ENCODE results near the gene SDR9C7.
"Not testable (repeated sequence)": the region's sequence is repeated elsewhere in the genome, so short reads cannot be mapped to it uniquely, and the experiment has no call there.

The SDR9C7 gene

DNA sequence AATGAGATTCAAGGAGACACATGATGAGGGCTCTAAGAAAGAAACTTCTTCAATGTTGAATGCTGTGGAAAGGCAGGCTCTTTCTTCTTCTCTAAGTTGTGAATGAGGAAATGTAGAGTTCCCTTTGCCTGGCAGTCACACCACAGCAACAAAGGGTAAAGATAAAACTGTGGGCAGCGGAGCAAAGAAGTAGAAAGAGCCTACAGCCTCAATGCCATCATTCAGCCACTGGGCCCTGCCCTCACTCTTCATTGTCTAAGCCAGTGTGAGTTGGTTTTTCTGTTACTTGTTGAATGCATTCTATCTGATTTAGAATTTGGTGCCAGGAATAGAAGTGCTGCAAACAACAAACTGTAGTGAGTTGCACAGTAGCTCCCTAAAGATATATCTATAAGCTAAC lies 12.2 kb downstream of the SDR9C7 start:
- H3K4me3 ChIP-seq (ENCODE audit: low read depth, low read length): no peak overlapping the region
- no peak for DNase-seq (ENCODE audit: low read depth)

DNA sequence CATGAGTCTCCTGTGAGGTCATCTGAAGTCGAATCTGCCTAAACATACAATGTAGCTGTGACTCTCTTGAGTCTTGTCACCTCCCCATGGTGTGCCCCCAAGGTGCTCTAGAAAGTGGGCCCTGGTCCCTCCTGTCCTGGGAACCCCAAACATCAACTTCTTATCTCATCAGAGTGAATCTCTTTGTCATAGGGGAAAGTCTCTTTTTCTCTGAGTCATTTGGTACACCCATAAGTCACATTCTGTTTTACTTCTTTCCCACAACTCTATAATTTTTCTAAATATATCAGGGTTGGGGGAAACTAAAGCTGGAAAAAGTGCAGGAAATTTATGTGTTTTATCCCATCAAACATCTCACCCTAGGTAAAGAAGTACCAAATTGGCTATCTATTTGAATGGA lies 12.9 kb downstream of the SDR9C7 start:
- no peak overlapping the region for H3K4me3 ChIP-seq (ENCODE audit: low read depth, low read length)
- no peak for DNase-seq (ENCODE audit: low read depth)

DNA sequence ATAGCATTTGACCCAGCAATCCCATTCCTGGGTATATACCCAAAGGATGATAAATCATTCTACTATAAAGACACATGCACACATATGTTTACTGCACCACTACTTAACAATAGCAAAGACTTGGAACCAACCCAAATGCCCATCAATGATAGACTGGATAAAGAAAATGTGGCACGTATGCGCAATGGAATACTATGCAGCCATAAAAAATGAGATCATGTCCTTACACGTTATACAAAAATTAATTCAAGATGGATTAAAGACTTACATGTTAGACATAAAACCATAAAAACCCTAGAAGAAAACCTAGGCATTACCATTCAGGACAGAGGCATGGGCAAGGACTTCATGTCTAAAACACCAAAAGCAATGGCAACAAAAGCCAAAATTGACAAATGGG lies 16.1 kb downstream of the SDR9C7 start:
- DNase-seq (ENCODE audit: low read depth); H3K4me3 ChIP-seq (ENCODE audit: low read depth, low read length): not testable (repeated sequence)

DNA sequence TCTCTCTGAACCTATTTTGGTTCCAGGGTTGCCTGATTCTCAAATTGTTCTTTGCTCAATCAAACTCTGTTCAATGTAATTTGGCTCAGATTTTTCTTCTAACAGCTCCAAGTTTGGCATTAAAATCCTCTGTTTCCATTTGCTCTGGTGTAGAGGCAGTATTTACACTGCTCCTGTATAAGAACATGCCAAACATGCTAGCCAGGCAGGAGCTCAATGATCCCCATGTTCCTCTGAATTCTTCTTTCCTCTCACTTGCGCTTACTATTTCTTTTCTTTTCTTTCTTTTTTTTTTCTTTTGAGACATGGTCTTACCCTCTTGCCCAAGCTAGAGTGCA lies 17.2 kb downstream of the SDR9C7 start:
- no peak overlapping the region for H3K4me3 ChIP-seq (ENCODE audit: low read depth, low read length)
- DNase-seq (ENCODE audit: low read depth): no peak

DNA sequence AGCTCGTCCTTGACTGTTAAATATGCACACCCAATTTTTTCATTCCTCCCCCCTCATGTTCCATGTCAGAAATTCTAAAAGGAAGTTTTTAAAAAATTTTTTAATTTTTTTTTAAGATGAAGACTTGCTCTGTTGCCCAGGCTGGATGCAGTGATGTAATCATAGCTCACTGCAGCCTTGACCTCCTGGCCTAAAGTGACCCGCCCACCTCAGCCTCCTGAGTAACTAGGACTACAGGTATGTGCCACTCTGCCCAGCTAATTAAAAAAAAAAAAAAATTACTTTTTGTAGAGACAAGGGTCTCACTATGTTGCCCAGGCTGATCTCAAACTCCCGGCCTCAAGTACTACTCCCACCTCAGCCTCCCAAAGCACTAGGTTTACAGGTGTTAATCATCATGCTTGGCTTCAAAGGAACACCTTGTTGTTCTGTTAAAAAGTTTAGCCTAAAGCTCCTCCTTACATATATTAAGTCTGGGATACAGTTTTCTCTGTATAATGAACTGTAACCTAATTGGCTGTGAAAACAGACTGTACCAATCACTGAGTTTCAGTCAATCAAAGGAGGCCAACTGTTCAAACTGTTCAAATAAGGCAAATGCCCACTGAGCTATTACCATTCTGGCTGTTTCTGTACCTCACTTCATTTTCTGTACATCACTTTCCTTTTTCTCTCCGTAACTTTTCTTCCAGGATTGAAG lies 17.8 kb downstream of the SDR9C7 start:
- H3K4me3 ChIP-seq (ENCODE audit: low read depth, low read length): no peak overlapping the region
- no peak for DNase-seq (ENCODE audit: low read depth)

DNA sequence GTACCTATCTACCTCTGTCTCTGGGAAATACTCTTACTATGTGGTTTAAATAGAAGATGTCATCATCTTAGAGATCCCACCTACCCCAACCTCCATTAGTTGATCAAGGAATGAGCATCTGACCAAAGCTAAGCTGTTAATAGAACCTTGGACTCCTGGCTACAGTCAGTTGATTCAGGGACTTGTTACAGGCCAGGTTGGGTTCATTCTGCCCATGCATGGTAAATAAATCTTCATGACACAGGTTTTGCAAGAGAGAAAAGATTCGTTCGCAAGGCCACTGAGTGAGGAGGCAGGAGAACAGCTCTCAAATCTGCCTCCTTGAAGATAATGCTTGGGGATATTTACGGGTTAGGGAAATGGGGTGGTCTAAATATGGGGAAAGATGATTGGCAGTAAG lies 19.5 kb downstream of the SDR9C7 start:
- no peak for DNase-seq (ENCODE audit: low read depth)
- H3K4me3 ChIP-seq (ENCODE audit: low read depth, low read length): no peak overlapping the region

DNA sequence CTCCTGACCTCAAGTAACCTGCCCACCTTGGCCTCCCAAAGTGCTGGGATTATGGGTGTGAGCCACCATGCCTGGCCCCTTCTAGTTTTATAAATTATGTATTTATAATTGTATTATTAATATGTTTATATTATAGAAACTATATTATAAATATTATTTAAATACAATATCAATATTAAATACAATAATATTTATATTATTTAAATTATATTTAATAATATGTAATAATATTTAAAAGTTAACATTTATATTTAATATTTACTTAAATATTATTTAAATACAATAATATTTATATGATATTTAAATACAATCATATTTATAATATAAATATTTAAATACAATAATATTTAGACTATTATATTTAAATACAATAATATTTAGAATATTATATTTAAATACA lies 20.0 kb downstream of the SDR9C7 start:
- H3K4me3 ChIP-seq (ENCODE audit: low read depth, low read length): no peak overlapping the region
- DNase-seq (ENCODE audit: low read depth): no peak

DNA sequence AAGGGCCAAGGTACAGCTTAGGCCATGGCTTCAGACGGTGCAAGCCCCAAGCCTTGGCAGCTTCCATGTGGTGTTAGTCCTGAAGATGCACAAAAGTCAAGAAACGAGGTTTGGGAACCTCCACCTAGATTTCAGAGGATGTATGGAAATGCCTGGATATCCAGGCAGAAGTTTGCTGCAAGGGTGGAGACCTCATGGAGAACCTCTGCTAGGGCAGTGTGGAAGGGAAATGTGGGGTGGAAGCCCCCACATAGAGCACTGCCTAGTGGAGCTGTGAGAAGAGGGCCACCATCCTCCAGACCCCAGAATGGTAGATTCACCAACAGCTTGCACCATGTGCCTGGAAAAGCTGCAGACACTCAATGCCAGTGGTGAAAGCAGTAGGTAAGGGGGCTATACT lies 24.8 kb downstream of the SDR9C7 start:
- DNase-seq (ENCODE audit: low read depth): not testable (repeated sequence)

DNA sequence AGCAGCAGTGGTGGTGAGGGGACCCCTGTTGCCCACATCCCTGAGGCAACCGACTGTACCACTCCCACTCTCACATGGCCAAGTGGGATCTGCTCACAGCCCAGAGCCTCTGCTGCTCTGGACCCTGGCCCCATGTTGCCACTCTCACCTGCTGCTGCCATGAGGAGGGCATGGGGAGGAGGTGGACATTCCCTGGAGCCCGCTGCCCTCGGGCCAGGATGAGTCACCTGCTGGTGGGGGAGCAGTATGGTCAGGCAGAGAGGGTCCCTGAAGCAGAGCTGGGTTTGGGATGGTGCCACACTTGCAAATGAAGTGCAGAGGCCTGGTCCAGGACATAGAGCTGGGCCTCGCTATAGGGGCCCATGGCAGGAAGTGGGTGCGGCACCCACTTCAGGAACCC lies 26.1 kb downstream of the SDR9C7 start:
- no peak overlapping the region for H3K4me3 ChIP-seq (ENCODE audit: low read depth, low read length)
- DNase-seq (ENCODE audit: low read depth): no peak

More for the DNA sequence above, 24.8 kb downstream of the SDR9C7 start:
- H3K4me3 ChIP-seq (ENCODE audit: low read depth, low read length): not testable (repeated sequence)

DNA sequence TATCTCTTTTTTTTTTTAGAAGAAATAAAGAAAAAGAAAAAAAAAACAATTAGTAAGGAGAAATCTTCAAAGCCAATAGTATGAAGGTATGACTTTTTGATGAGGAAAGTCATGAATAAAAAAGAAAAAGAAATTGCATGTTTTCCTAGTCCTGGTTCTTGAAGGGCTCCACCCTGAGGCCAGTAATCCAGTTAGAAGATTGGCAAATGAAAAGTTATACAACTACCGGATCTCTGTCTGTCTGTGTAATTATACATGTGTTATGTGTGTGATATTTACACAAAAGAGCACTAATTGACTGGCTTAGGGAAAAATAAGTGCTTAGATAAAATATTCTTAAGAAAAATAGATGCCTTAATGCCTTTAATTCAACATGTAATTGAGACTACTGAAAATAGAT lies 28.4 kb downstream of the SDR9C7 start:
- no peak overlapping the region for H3K4me3 ChIP-seq (ENCODE audit: low read depth, low read length)
- no peak for DNase-seq (ENCODE audit: low read depth)

DNA sequence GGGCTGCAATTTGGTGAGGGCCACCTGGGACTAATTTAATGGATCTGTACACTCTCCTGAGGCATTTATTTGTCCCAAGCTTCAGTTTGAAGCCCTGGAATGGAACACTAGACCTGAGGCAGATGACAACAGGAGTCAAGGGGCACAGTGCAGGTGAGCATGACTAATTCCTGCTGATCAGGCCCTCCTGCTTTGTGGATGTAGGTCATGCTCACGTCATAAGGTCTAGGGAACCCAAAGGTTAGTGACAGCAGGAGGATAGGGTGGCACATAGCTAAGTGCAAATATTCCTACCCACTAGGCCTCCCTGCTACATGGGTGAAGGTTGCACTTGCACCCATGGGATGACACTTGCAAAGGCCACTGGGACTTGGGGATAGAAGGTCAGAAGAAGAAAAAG lies 30.8 kb downstream of the SDR9C7 start:
- H3K4me3 ChIP-seq (ENCODE audit: low read depth, low read length): no peak overlapping the region
- no peak for DNase-seq (ENCODE audit: low read depth)

DNA sequence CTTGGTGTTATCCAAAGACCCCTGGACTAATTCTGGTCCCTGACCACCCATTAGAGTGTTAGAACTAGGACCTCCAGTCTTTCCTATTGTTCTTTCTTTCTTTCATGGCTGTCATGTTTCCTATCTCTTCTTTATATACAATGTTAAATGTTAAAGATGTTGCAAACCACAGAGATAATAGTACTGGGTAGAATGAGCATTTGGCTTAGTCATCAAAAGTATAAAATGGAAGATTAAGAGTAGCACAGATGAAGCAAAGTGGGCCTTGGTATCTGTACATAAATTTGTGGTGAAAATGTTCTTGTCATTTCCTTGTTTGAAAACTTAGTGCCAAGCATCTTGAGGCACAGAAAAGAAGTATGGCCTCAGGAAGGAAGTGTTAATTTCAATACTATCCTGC lies 32.9 kb downstream of the SDR9C7 start:
- not testable (repeated sequence) for DNase-seq (ENCODE audit: low read depth); H3K4me3 ChIP-seq (ENCODE audit: low read depth, low read length)

DNA sequence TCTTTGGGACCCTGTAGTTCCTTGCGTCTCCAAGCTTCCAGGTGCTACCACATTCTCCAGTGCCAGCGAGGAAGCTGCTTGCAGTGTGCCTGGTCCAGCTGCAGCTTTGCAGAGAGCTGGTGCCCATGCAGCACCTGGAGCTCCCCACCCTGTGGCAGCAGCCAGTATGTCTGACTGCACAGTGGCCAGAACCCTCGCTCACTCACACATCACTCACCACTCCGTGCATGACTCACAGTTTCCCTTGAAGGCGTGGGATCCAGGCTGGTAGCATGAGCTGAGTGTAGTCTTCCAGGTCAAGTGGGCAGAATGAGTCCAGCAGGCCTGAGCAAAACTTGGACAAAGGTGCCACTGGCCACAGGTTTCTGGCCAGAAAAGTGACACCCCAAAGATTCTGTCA lies 33.6 kb downstream of the SDR9C7 start:
- H3K4me3 ChIP-seq (ENCODE audit: low read depth, low read length): no peak overlapping the region
- DNase-seq (ENCODE audit: low read depth): no peak

DNA sequence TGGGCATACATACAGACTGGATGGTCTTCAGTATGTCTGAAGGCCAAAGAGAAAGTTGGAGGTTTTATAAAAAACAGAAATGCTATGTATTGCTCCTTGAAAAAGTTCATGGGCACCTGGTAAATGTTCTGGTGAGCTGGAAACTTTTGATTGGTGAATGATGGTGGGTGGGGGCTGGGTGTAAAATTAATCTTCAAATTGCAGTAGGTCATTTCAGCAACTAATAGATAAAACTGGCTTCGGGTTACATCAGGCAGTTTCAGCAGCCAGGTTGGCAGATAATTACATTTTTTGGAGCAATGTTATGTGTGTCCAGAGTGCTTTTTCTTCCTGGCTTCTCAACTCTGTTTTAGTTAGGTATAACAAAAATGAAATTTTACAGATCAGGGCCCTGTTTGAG lies 35.3 kb downstream of the SDR9C7 start:
- H3K4me3 ChIP-seq (ENCODE audit: low read depth, low read length): no peak overlapping the region
- DNase-seq (ENCODE audit: low read depth): no peak

DNA sequence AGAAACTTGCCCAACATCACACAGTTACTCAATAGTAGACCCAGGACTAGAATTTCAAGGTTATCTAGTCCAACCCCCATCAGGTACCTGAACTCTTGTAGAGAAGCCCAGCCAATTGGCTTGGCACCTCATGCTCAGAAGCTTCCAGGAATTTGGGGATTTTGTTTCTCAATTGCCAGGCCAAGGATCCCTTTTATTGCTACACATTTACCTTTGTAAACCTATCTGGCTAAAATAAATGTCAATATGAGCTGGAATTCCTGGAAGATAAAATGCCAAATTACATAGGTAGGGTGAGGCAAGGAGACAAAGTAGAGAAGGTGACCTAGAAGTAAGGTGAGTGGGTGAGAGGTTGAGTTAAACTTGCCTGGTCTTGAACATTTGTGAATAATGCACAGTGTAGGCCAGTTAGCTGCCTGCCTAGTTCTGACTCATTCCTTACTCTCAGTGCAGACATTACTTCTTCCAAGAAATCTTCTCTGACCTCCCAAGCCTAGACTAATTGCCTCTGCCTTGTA lies 36.3 kb downstream of the SDR9C7 start:
- no peak overlapping the region for H3K4me3 ChIP-seq (ENCODE audit: low read depth, low read length)
- DNase-seq (ENCODE audit: low read depth): no peak

DNA sequence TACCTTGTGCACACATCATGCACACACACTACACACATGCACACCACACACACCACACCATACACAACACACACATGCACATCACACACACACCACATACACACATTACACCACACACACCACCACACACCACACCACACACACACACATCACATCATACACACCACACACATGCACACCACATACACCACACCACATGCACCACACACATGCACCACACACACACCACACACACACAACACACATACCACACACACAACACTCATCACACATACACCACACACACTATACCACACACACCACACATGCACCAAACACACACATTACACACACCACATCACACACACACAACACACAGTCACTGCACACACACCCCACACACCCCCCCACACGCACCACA lies 38.1 kb downstream of the SDR9C7 start:
- no peak for DNase-seq (ENCODE audit: low read depth)
- no peak overlapping the region for H3K4me3 ChIP-seq (ENCODE audit: low read depth, low read length)

DNA sequence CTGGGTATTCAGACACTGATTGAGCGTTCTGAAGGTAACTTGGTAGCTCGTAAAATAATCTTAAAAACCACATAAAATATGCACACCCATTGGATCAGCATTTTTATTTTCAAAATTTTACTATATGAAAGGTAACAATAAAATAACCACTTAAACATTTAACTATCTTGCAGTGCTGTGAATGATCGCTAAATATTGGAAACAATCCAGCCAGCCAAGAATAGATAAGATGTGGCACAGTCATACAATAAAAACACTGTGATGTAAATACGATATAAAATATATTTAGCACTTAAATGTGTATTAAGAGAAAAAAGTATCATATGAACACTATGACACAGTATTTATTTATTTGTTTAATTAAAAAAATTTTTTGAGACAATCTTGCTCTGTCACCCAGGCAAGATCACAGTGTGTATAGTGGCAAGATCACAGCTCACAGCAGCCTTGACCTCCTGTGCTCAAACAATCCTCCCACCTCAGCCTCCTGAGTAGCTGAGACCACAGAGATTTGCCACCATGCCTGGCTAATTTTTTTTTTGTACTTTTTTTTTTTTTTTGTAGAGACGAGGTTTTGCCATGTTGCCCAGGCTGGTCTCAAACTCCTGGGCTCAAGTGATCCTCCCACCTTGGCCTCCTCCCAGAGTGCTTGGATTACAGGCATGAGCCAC lies 39.4 kb downstream of the SDR9C7 start:
- H3K4me3 ChIP-seq (ENCODE audit: low read depth, low read length): no peak overlapping the region
- DNase-seq (ENCODE audit: low read depth): no peak

DNA sequence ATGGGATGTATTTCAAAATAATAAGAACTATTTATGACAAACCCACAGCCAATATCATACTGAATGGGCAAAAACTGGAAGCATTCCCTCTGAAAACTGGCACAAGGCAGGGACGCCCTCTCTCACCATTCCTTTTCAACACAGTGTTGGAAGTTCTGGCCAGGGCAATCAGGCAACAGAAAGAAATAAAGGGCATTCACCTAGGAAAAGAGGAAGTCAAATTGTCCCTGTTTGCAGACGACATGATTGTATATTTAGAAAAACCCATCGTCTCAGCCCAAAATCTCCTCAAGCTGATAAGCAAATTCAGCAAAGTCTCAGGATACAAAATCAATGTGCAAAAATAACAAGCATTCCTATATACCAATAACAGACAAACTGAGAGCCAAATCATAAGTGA lies 42.3 kb downstream of the SDR9C7 start:
- not testable (repeated sequence) for DNase-seq (ENCODE audit: low read depth); H3K4me3 ChIP-seq (ENCODE audit: low read depth, low read length)

DNA sequence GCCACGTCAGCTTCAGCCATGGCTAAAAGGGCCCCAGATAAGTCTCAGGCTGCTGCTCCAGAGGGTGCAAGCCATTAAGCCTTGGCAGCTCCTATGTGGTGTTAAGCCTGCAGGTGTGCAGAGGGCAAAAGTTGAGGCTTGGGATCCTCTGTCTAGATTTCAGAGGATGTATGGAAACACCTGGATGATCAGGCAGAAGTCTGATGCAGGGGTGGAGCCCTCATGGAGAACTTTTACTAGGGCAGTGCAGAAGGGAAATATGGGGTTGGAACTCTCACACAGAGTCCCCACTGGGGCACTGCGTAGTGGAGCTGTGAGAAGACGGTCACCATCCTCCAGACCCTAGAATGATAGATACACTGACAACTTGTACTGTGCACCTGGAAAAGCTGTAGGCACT lies 47.9 kb downstream of the SDR9C7 start:
- H3K4me3 ChIP-seq (ENCODE audit: low read depth, low read length): no peak overlapping the region
- no peak for DNase-seq (ENCODE audit: low read depth)

DNA sequence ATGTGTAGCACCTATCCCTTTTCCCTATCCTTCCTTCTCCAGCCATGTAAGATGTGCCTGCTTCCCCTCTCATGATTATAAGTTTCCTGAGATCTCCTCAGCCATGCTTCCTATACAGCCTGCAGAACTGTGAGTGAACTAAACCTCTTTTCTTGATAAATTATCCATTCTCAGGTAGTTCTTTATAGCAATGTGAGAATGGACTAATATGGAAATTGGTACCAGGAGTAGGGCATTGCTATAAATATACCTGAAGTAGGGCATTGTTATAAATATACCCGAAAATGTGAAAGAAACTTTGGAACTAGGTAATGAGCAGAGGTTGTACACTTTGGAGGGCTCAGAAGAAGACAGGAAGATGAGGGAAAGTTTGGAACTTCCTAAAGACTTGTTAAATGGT lies 48.9 kb downstream of the SDR9C7 start:
- no peak for DNase-seq (ENCODE audit: low read depth)
- H3K4me3 ChIP-seq (ENCODE audit: low read depth, low read length): no peak overlapping the region

DNA sequence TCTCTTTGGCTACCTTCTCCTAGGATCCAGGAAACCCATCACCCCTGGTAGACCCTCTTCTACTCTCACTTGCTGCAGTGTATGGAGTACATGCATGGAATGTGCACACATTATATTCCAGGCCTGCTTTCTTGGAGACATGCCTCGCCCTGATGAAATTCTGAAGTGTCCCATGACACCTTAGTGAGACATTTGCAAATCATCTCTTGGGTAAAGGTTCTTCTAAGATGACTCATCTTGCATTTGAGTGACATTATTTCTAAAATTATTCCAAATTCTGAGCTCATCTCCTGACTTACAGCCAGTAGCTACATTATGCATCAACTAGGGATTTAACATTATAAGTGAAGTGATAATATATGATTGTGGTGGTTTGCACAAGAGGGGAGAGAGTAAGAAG lies 49.8 kb downstream of the SDR9C7 start:
- DNase-seq (ENCODE audit: low read depth): peak; percentile 3
- no peak overlapping the region for H3K4me3 ChIP-seq (ENCODE audit: low read depth, low read length)
